Retinal pigment epithelial cell (primary cell): ENCODE results near the gene EHBP1.
A peak's percentile ranks its signal among the peaks of the same experiment; 100 is the strongest.

Experiments
- DNase-seq: peaks from one replicate; pipeline ENCODE4 v3.0.0-alpha.2; 2010; ENCODE audit warnings: low read depth
- H3K4me3 ChIP-seq: 2 replicates; pipeline ENCODE4 v1.5.1; 2011; ENCODE audit warnings: mild to moderate bottlenecking, low read length, control low read depth, moderate library complexity
- CTCF ChIP-seq: conservative IDR thresholded peaks from 2 replicates; pipeline ENCODE4 v1.5.1; 2011; ENCODE audit warnings: low read depth, low read length, control low read depth, inconsistent platforms

Gene EHBP1

GRCh38 chr2:62724886-62725711 lies 19.6 kb downstream of the EHBP1 start:
- H3K4me3 ChIP-seq = no peak overlapping the region
- no peak for DNase-seq
- peak; percentile 43 for TF ChIP-seq CTCF

- no peak for TF ChIP-seq CTCF
- DNase-seq = no peak
- no peak overlapping the region for H3K4me3 ChIP-seq
Measured at GRCh38 chr2:62725712-62726055, 20.2 kb downstream of the EHBP1 start.

GRCh38 chr2:62727259-62727867 lies 21.9 kb downstream of the EHBP1 start:
- DNase-seq = no peak
- TF ChIP-seq CTCF = no peak
- no peak overlapping the region for H3K4me3 ChIP-seq

GRCh38 chr2:62727876-62728566 lies 22.5 kb downstream of the EHBP1 start:
- no peak for TF ChIP-seq CTCF
- DNase-seq = no peak
- H3K4me3 ChIP-seq = no peak overlapping the region

- no peak for DNase-seq
- H3K4me3 ChIP-seq = no peak overlapping the region
- no peak for TF ChIP-seq CTCF
Measured at GRCh38 chr2:62731275-62731674, 25.8 kb downstream of the EHBP1 start.

GRCh38 chr2:62732262-62732777 lies 26.8 kb downstream of the EHBP1 start:
- no peak for TF ChIP-seq CTCF
- no peak overlapping the region for H3K4me3 ChIP-seq
- no peak for DNase-seq

GRCh38 chr2:62733546-62733945 lies 28.0 kb downstream of the EHBP1 start:
- TF ChIP-seq CTCF = no peak
- DNase-seq = no peak
- H3K4me3 ChIP-seq = no peak overlapping the region
